ENCODE data around the gene ITGAV. TPM values are rescaled to one million over a fixed set of nuclear protein-coding genes. Genes with fewer than 3 reads are reported as not detected.
A peak's percentile ranks its signal among the peaks of the same experiment; 100 is the strongest.

Gene ITGAV
- total RNA-seq, 2 donors from 2014 or later, result 63.7 to 79.7 TPM

GRCh38 chr2:186551323-186552050 lies 38.4 kb upstream of the ITGAV start:
- Histone ChIP-seq H3K27ac (ENCODE audit: low read depth, low read length) (no peak overlapping the region), H3K9me3 (ENCODE audit: control insufficient read depth, low read length) (no peaks in the 10 kb centered on the region), H3K4me3 (ENCODE audit: low read length) (no peak overlapping the region), H3K36me3 (ENCODE audit: control insufficient read depth, insufficient read depth, low read length) (no peaks in the 10 kb centered on the region), H3K27me3 (ENCODE audit: control insufficient read depth, insufficient read depth, low read length, poor library complexity, severe bottlenecking) (no peaks in the 10 kb centered on the region), H3K4me1 (ENCODE audit: control insufficient read depth, insufficient read depth, low read length) (peaks cover 12% of the 10 kb centered on the region), H3K9ac (ENCODE audit: extremely low read depth, low read length, poor library complexity, severe bottlenecking) (no peak overlapping the region)
- WGBS, 2 experiments (ENCODE audit: insufficient coverage in 1 of 2, insufficient read length in 1 of 2), result 87 to 91% methylated on average over 3 to 8 of the region's 8 CpGs
- TF ChIP-seq, protein P1, sequence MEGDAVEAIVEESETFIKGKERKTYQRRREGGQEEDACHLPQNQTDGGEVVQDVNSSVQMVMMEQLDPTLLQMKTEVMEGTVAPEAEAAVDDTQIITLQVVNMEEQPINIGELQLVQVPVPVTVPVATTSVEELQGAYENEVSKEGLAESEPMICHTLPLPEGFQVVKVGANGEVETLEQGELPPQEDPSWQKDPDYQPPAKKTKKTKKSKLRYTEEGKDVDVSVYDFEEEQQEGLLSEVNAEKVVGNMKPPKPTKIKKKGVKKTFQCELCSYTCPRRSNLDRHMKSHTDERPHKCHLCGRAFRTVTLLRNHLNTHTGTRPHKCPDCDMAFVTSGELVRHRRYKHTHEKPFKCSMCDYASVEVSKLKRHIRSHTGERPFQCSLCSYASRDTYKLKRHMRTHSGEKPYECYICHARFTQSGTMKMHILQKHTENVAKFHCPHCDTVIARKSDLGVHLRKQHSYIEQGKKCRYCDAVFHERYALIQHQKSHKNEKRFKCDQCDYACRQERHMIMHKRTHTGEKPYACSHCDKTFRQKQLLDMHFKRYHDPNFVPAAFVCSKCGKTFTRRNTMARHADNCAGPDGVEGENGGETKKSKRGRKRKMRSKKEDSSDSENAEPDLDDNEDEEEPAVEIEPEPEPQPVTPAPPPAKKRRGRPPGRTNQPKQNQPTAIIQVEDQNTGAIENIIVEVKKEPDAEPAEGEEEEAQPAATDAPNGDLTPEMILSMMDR (conservative IDR thresholded peaks at IDR 0.05), result no peak
- H3K4me3 Mint-ChIP-seq, result no peak overlapping the region
- H3K4me1 Mint-ChIP-seq, result peaks cover 18% of the 10 kb centered on the region
- DNase-seq, result no peak
- no peak overlapping the region for H3K27ac Mint-ChIP-seq
- H3K27me3 Mint-ChIP-seq (ENCODE audit: insufficient read depth), result no peaks in the 10 kb centered on the region
- no peaks in the 10 kb centered on the region for H3K36me3 Mint-ChIP-seq (ENCODE audit: low read depth)
- no peaks in the 10 kb centered on the region for H3K9me3 Mint-ChIP-seq

GRCh38 chr2:186554429-186554828 lies 35.4 kb upstream of the ITGAV start:
- TF ChIP-seq, protein P1 (conservative IDR thresholded peaks at IDR 0.05), result no peak
- H3K9me3 Mint-ChIP-seq, result no peaks in the 10 kb centered on the region
- H3K27ac Mint-ChIP-seq, result no peak overlapping the region
- H3K4me1 ChIP-seq (ENCODE audit: control insufficient read depth, insufficient read depth, low read length), result peaks cover 12% of the 10 kb centered on the region
- H3K9me3 ChIP-seq (ENCODE audit: control insufficient read depth, low read length), result no peaks in the 10 kb centered on the region
- H3K9ac ChIP-seq (ENCODE audit: extremely low read depth, low read length, poor library complexity, severe bottlenecking), result no peak overlapping the region
- WGBS, 2 experiments (ENCODE audit: insufficient coverage in 1 of 2, insufficient read length in 1 of 2), result 83 to 100% methylated on average over 1 of the region's 1 CpG
- no peaks in the 10 kb centered on the region for H3K27me3 Mint-ChIP-seq (ENCODE audit: insufficient read depth)
- no peaks in the 10 kb centered on the region for H3K36me3 ChIP-seq (ENCODE audit: control insufficient read depth, insufficient read depth, low read length)
- H3K27ac ChIP-seq (ENCODE audit: low read depth, low read length), result no peak overlapping the region
- peak overlapping the region; percentile 29 for H3K4me3 ChIP-seq (ENCODE audit: low read length)
- H3K4me1 Mint-ChIP-seq, result peaks cover 23% of the 10 kb centered on the region
- H3K4me3 Mint-ChIP-seq, result no peak overlapping the region
- H3K36me3 Mint-ChIP-seq (ENCODE audit: low read depth), result no peaks in the 10 kb centered on the region
- no peak for DNase-seq
- no peaks in the 10 kb centered on the region for H3K27me3 ChIP-seq (ENCODE audit: control insufficient read depth, insufficient read depth, low read length, poor library complexity, severe bottlenecking)

- no peaks in the 10 kb centered on the region for H3K36me3 ChIP-seq (ENCODE audit: control insufficient read depth, insufficient read depth, low read length)
- TF ChIP-seq, protein P1 (conservative IDR thresholded peaks at IDR 0.05), result no peak
- H3K9ac ChIP-seq (ENCODE audit: extremely low read depth, low read length, poor library complexity, severe bottlenecking), result peak overlapping the region; percentile 41
- no peaks in the 10 kb centered on the region for H3K9me3 Mint-ChIP-seq
- no peaks in the 10 kb centered on the region for H3K36me3 Mint-ChIP-seq (ENCODE audit: low read depth)
- no peak overlapping the region for H3K27ac ChIP-seq (ENCODE audit: low read depth, low read length)
- H3K27me3 ChIP-seq (ENCODE audit: control insufficient read depth, insufficient read depth, low read length, poor library complexity, severe bottlenecking), result no peaks in the 10 kb centered on the region
- peak overlapping the region; percentile 84 for H3K27ac Mint-ChIP-seq
- DNase-seq, result no peak
- no peak overlapping the region for H3K4me3 Mint-ChIP-seq
- H3K4me1 ChIP-seq (ENCODE audit: control insufficient read depth, insufficient read depth, low read length), result peaks cover 12% of the 10 kb centered on the region
- H3K9me3 ChIP-seq (ENCODE audit: control insufficient read depth, low read length), result no peaks in the 10 kb centered on the region
- H3K4me3 ChIP-seq (ENCODE audit: low read length), result peak overlapping the region; percentile 29
- H3K4me1 Mint-ChIP-seq, result peaks cover 23% of the 10 kb centered on the region
- WGBS, 2 experiments (ENCODE audit: insufficient coverage in 1 of 2, insufficient read length in 1 of 2), result 67 to 87% methylated on average over 5 to 8 of the region's 8 CpGs
- no peaks in the 10 kb centered on the region for H3K27me3 Mint-ChIP-seq (ENCODE audit: insufficient read depth)
These were observed 34.8 kb upstream of the ITGAV start for GRCh38 chr2:186554850-186555671.
